Activated CD8-positive, alpha-beta memory T cell treated with anti-CD3 and anti-CD28 coated beads for 36 hours (primary cell): ENCODE results near the gene CEBPZ. TPM values are rescaled to one million over a fixed set of nuclear protein-coding genes. Genes with fewer than 3 reads are reported as not detected.

Source experiments
- total RNA-seq, 2 experiments: library from RNA; stranded (reverse); gene quantifications; one replicate each; pipeline ENCODE4 v1.2.3, GENCODE V29; 2021

Gene CEBPZ
- total RNA-seq, 2 experiments from 2014 or later = 103 to 105 TPM

Other genes starting within 250 kb of the CEBPZ start
- 10 to 100 TPM; 17.5 to 18.2 TPM for gene HEATR5B, start 147.2 kb downstream of the CEBPZ start, total RNA-seq
- 10 to 100 TPM; 16.3 to 17.4 TPM for gene GPATCH11, start 147.1 kb downstream of the CEBPZ start, total RNA-seq
- 10 to 100 TPM; 37.4 to 38.4 TPM for gene EIF2AK2, start 74.6 kb downstream of the CEBPZ start, total RNA-seq
- gene SULT6B1, start 42.9 kb downstream of the CEBPZ start, total RNA-seq = not detected
- gene CEBPZOS, start 35.1 kb downstream of the CEBPZ start, total RNA-seq = 10 to 100 TPM; 38.0 to 42.7 TPM
- 10 to 100 TPM; 20.7 to 20.8 TPM for gene NDUFAF7, start 62 bp upstream of the CEBPZ start, total RNA-seq
- gene PRKD3, start 93.2 kb upstream of the CEBPZ start, total RNA-seq = 10 to 100 TPM; 61.0 to 67.1 TPM
- gene QPCT, start 113.0 kb upstream of the CEBPZ start, total RNA-seq = 1 to 10 TPM; 5.5 to 6.6 TPM